HG03342 (cell line): Measurements from ENCODE around the gene NFIA.

Experiments
- ATAC-seq: cut with Tn5 transposase; IDR thresholded peaks from one replicate; pipeline ENCODE4 v1.9.1; 2021; ENCODE audit warnings: mild to moderate bottlenecking, moderate library complexity; ENCODE audit not compliant: unreplicated experiment

NFIA gene

GRCh38 chr1:61287734-61288133, 205.4 kb downstream of the NFIA start:
- no peak for ATAC-seq

GRCh38 chr1:61289232-61290098, 207.1 kb downstream of the NFIA start:
- no peak for ATAC-seq

GRCh38 chr1:61290525-61290924, 208.2 kb downstream of the NFIA start:
- ATAC-seq: no peak

- no peak for ATAC-seq
These were observed 210.8 kb downstream of the NFIA start for GRCh38 chr1:61293197-61293596.

- no peak for ATAC-seq
These were observed 211.7 kb downstream of the NFIA start for GRCh38 chr1:61293986-61294504.

GRCh38 chr1:61294930-61295329, 212.6 kb downstream of the NFIA start:
- no peak for ATAC-seq

- no peak for ATAC-seq
These were observed 213.6 kb downstream of the NFIA start for GRCh38 chr1:61295818-61296537.

GRCh38 chr1:61297887-61298286, 215.5 kb downstream of the NFIA start:
- ATAC-seq: no peak

GRCh38 chr1:61299463-61299862, 217.1 kb downstream of the NFIA start:
- no peak for ATAC-seq

- no peak for ATAC-seq
These were observed 218.5 kb downstream of the NFIA start for GRCh38 chr1:61300899-61301298.

- ATAC-seq: peak; percentile 51
These were observed 219.7 kb downstream of the NFIA start for GRCh38 chr1:61301824-61302657.

- no peak for ATAC-seq
These were observed 225.2 kb downstream of the NFIA start for GRCh38 chr1:61307422-61308142.

GRCh38 chr1:61310057-61310456, 227.7 kb downstream of the NFIA start:
- ATAC-seq: no peak

GRCh38 chr1:61310538-61310937, 228.2 kb downstream of the NFIA start:
- ATAC-seq: no peak

- no peak for ATAC-seq
These were observed 231.6 kb downstream of the NFIA start for GRCh38 chr1:61313906-61314422.

GRCh38 chr1:61315011-61315410, 232.7 kb downstream of the NFIA start:
- no peak for ATAC-seq

- no peak for ATAC-seq
These were observed 234.1 kb downstream of the NFIA start for GRCh38 chr1:61316493-61316892.

- ATAC-seq: peak; percentile 99
These were observed 236.2 kb downstream of the NFIA start for GRCh38 chr1:61318319-61319125.

- ATAC-seq: no peak
These were observed 238.2 kb downstream of the NFIA start for GRCh38 chr1:61320575-61320974.
